HepG2 (cell line): ENCODE measurements around the gene HSD11B1L. TPM values are rescaled to one million over a fixed set of nuclear protein-coding genes. Genes with fewer than 3 reads are reported as not detected.

Experiments
- AHDC1 ChIP-seq: sonication (generic); formaldehyde crosslinking; IDR thresholded peaks from 2 replicates; pipeline ENCODE4 v1.5.1; 2020; ENCODE audit warnings: mild to moderate bottlenecking, missing genetic modification reagents, borderline replicate concordance
- FOXA3 ChIP-seq: IDR thresholded peaks from 2 replicates; pipeline ENCODE4 v1.6.1; 2016; ENCODE audit warnings: missing genetic modification reagents, missing compliant biosample characterization
- FOXM1 ChIP-seq: sonication (generic); formaldehyde crosslinking; IDR thresholded peaks from 2 replicates; pipeline ENCODE4 v1.5.0; 2020; ENCODE audit warnings: missing genetic modification reagents
- RFX3 ChIP-seq: IDR thresholded peaks from 2 replicates; pipeline ENCODE4 v1.6.1; 2016; ENCODE audit warnings: missing biosample characterization, missing genetic modification reagents
- SRSF9 ChIP-seq: fragments of 200-400 bp; formaldehyde crosslinking; IDR thresholded peaks from 2 replicates; pipeline ENCODE4 v1.6.1; 2018; ENCODE audit warnings: borderline replicate concordance, mild to moderate bottlenecking, low read depth, low read length; ENCODE audit not compliant: insufficient read depth, poor library complexity, severe bottlenecking
- ZBTB26 ChIP-seq: IDR thresholded peaks from 2 replicates; pipeline ENCODE4 v1.6.1; 2016; ENCODE audit warnings: missing compliant biosample characterization, missing genetic modification reagents, borderline replicate concordance
- ZNF318 ChIP-seq: sonication (generic); formaldehyde crosslinking; IDR thresholded peaks from 2 replicates; pipeline ENCODE4 v1.4.0; 2020; ENCODE audit warnings: mild to moderate bottlenecking, missing genetic modification reagents
- ZNF737 ChIP-seq: sonication (generic); formaldehyde crosslinking; IDR thresholded peaks from 2 replicates; pipeline ENCODE4 v1.5.0; 2020; ENCODE audit warnings: missing genetic modification reagents, mild to moderate bottlenecking, borderline replicate concordance
- ZNF766 ChIP-seq: sonication (generic); formaldehyde crosslinking; IDR thresholded peaks from 2 replicates; pipeline ENCODE4 v1.5.0; 2020; ENCODE audit warnings: missing genetic modification reagents, borderline replicate concordance
- ZNF800 ChIP-seq: sonication (generic); formaldehyde crosslinking; IDR thresholded peaks from 2 replicates; pipeline ENCODE4 v1.4.0; 2020; ENCODE audit warnings: missing genetic modification reagents
- polyA plus RNA-seq, 8 experiments: library from polyadenylated mRNA; depleted of rRNA in 3 of 8; stranded (reverse) in 7 of 8; unstranded in 1 of 8; fragments of >200 nt; fragmentation: Illumina TruSeq in 4 of 8; extraction: Trizol in 4 of 8; gene quantifications; 2 replicates each; pipeline versions ENCODE4 v1.2.1 to v1.2.3, GENCODE V29; 2011 to 2016; ENCODE audit warnings: low read depth in 4 of 8, missing spikeins in 1 of 8, mixed read lengths in 1 of 8; ENCODE audit not compliant: insufficient read depth in 1 of 8
- total RNA-seq, 5 experiments: library from RNA; depleted of rRNA; stranded (reverse); fragments of >200 nt; fragmentation: Illumina TruSeq; extraction: Trizol; gene quantifications; 2 replicates each; pipeline ENCODE4 v1.2.3, GENCODE V29; 2016; ENCODE audit warnings: low read depth in 1 of 5

Gene HSD11B1L
- total and polyA plus RNA-seq, 2 of the 13 experiments (the other 11 are each of a cell fraction or from before 2014, with no cell fraction given) = 2.8 to 3.9 TPM

- TF ChIP-seq ZNF318 (no peak; the same call in 1 of the 2 replicates), AHDC1 (peak; percentile 79), FOXM1 (CRISPR knock-in tag) (no peak), ZNF766 (peak; percentile 71; the same call in 1 of the 2 replicates), ZNF800 (CRISPR knock-in tag) (no peak; the same call in 1 of the 2 replicates), SRSF9 (no peak), ZBTB26 (peak; percentile 58), FOXA3 (CRISPR knock-in tag) (peak; percentile 75), RFX3 (CRISPR knock-in tag) (no peak), ZNF737 (no peak; the same call in 1 of the 2 replicates)
Observed at GRCh38 chr19:5719961-5720790, 39.3 kb downstream of the HSD11B1L start, which contains the start of the genes CATSPERD and LONP1 (continued).
